ENCODE measurements around the gene CDH22.

DNA sequence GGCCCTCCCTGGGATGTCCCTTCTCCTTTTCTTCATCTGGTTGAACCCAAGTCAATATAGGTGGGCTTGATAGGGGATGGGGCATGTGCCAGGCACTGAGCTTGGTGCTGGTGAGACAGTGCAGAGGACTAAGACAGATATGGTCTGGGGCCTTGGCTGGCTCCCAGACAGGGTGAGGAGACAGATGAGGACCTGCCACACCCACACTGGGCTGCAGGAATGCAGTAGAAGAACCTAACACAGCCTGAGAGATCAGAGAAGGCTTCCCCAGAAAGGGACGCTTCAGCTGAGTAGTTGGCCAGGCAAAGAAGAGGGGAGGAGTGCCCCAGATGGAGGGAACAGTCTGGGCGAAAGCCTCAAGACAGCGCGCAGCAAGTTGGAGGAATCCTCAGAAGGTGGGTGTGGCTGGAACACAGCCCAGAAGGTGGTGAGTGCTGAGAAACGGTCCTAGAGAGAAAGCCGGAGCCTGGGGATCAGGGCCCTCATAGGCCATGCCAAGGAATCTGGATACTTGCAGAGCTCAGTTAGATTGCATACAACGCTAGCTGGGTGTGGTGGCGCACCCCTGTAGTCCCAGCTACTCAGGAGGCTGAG, 163.8 kb downstream of the CDH22 start:
- TF ChIP-seq, protein P1, sequence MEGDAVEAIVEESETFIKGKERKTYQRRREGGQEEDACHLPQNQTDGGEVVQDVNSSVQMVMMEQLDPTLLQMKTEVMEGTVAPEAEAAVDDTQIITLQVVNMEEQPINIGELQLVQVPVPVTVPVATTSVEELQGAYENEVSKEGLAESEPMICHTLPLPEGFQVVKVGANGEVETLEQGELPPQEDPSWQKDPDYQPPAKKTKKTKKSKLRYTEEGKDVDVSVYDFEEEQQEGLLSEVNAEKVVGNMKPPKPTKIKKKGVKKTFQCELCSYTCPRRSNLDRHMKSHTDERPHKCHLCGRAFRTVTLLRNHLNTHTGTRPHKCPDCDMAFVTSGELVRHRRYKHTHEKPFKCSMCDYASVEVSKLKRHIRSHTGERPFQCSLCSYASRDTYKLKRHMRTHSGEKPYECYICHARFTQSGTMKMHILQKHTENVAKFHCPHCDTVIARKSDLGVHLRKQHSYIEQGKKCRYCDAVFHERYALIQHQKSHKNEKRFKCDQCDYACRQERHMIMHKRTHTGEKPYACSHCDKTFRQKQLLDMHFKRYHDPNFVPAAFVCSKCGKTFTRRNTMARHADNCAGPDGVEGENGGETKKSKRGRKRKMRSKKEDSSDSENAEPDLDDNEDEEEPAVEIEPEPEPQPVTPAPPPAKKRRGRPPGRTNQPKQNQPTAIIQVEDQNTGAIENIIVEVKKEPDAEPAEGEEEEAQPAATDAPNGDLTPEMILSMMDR (IDR thresholded peaks at IDR 0.05; ENCODE audit: poor library complexity, severe bottlenecking): no peak
- TF ChIP-seq SMC3 (conservative IDR thresholded peaks at IDR 0.05; ENCODE audit: poor library complexity) (no peak), POLR2AphosphoS5 (IDR thresholded peaks at IDR 0.05) (no peak), EZH2 (IDR thresholded peaks at IDR 0.05; ENCODE audit: borderline replicate concordance, insufficient read depth, low read length, poor library complexity, severe bottlenecking) (no peak), MXI1 (conservative IDR thresholded peaks at IDR 0.05; ENCODE audit: poor library complexity, severe bottlenecking) (no peak), EP300 (conservative IDR thresholded peaks at IDR 0.05; ENCODE audit: poor library complexity, severe bottlenecking) (no peak)
- TF ChIP-seq, protein P2, sequence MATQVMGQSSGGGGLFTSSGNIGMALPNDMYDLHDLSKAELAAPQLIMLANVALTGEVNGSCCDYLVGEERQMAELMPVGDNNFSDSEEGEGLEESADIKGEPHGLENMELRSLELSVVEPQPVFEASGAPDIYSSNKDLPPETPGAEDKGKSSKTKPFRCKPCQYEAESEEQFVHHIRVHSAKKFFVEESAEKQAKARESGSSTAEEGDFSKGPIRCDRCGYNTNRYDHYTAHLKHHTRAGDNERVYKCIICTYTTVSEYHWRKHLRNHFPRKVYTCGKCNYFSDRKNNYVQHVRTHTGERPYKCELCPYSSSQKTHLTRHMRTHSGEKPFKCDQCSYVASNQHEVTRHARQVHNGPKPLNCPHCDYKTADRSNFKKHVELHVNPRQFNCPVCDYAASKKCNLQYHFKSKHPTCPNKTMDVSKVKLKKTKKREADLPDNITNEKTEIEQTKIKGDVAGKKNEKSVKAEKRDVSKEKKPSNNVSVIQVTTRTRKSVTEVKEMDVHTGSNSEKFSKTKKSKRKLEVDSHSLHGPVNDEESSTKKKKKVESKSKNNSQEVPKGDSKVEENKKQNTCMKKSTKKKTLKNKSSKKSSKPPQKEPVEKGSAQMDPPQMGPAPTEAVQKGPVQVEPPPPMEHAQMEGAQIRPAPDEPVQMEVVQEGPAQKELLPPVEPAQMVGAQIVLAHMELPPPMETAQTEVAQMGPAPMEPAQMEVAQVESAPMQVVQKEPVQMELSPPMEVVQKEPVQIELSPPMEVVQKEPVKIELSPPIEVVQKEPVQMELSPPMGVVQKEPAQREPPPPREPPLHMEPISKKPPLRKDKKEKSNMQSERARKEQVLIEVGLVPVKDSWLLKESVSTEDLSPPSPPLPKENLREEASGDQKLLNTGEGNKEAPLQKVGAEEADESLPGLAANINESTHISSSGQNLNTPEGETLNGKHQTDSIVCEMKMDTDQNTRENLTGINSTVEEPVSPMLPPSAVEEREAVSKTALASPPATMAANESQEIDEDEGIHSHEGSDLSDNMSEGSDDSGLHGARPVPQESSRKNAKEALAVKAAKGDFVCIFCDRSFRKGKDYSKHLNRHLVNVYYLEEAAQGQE (IDR thresholded peaks at IDR 0.05; ENCODE audit: borderline replicate concordance): no peak

All from neural cell (in vitro differentiated cells).